Central memory CD8-positive, alpha-beta T cell (primary cell): ENCODE data around the gene ST8SIA5.

ENCODE experiments used
- ATAC-seq: fragments of 150-1000 bp; cut with Tn5 transposase; replicated peaks from 2 replicates; pipeline ENCODE4 v1.10.0; 2022; ENCODE audit warnings: mild to moderate bottlenecking, moderate FRiP score, moderate number of reproducible peaks; ENCODE audit not compliant: poor library complexity, severe bottlenecking; ENCODE audit errors: extremely low read depth
- DNase-seq, 2 donors: peaks; one replicate each; pipeline ENCODE4 v3.0.0; 2021; ENCODE audit warnings: low spot score in 2 of 2
- H3K27ac Mint-ChIP-seq: one replicate; pipeline ENCODE4 v1.8.0; 2022; ENCODE audit warnings: low read depth, mild to moderate bottlenecking, moderate library complexity, mixed read lengths
- H3K27me3 Mint-ChIP-seq: one replicate; pipeline ENCODE4 v1.8.0; 2022; ENCODE audit warnings: mixed read lengths
- H3K36me3 Mint-ChIP-seq: one replicate; pipeline ENCODE4 v1.8.0; 2022; ENCODE audit warnings: mild to moderate bottlenecking, moderate library complexity, mixed read lengths; ENCODE audit not compliant: insufficient read depth
- H3K4me1 Mint-ChIP-seq: one replicate; pipeline ENCODE4 v1.8.0; 2022; ENCODE audit warnings: mixed read lengths
- H3K4me3 Mint-ChIP-seq: one replicate; pipeline ENCODE4 v1.8.0; 2022; ENCODE audit warnings: mild to moderate bottlenecking, moderate library complexity, mixed read lengths
- H3K9me3 Mint-ChIP-seq: one replicate; pipeline ENCODE4 v1.8.0; 2022; ENCODE audit warnings: mixed read lengths

The ST8SIA5 gene

DNA sequence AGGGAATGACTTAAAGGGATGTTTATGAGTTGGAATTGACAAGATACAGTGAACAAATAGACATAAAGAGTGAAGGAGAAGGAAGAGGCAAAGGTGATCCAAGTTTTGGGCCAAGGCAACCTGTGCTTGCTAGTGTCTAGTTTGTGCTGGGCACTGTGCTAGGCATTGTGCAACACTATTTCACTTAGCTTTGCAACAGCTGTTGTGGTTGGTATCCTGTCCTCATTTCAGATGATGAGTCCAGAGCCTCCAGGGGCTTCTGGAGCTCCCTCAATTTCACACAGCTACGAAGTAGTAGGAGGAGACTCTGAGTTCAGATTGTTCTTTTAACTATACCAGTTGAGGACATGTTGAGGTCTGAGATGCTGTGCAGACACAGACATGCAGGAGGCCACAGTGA is 81.7 kb downstream of the ST8SIA5 start:
- Mint-ChIP-seq H3K36me3 (no peaks in the 10 kb centered on the region), H3K27me3 (peaks cover 25% of the 10 kb centered on the region), H3K9me3 (no peaks in the 10 kb centered on the region), H3K4me3 (no peak overlapping the region), H3K4me1 (no peaks in the 10 kb centered on the region), H3K27ac (no peak overlapping the region)
- no peak for DNase-seq
- ATAC-seq = no peak

GRCh38 chr18:46672062-46672970 is 84.5 kb downstream of the ST8SIA5 start:
- H3K4me3 Mint-ChIP-seq = no peak overlapping the region
- H3K27ac Mint-ChIP-seq = no peak overlapping the region
- no peaks in the 10 kb centered on the region for H3K9me3 Mint-ChIP-seq
- H3K27me3 Mint-ChIP-seq = peaks cover 25% of the 10 kb centered on the region
- DNase-seq (no peak), ATAC-seq (no peak)
- no peaks in the 10 kb centered on the region for H3K36me3 Mint-ChIP-seq
- H3K4me1 Mint-ChIP-seq = no peaks in the 10 kb centered on the region

DNA sequence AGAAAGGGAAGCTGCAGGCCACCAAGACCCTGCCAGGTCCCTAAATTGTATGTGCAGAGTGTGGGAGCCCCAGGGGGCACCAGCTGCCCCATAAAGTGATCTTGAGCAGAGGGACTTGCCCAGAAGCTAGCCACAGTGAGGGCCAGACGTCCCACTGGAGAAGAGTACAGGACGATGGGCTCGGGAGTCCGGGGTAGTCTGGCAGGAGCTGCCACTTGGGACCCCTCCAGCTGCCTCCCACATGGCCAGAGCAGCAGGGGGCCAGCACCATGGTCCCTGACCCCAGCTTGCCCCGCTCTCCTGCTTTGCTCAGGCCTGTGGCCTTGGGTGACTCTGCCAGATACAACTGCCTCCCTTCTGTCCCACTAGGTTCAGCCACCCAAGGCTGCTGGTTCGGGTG is 88.2 kb downstream of the ST8SIA5 start:
- ATAC-seq (no peak), DNase-seq (no peak)
- no peak overlapping the region for H3K27ac Mint-ChIP-seq
- H3K9me3 Mint-ChIP-seq = no peaks in the 10 kb centered on the region
- H3K4me1 Mint-ChIP-seq = no peaks in the 10 kb centered on the region
- peaks cover 14% of the 10 kb centered on the region for H3K27me3 Mint-ChIP-seq
- H3K36me3 Mint-ChIP-seq = no peaks in the 10 kb centered on the region
- H3K4me3 Mint-ChIP-seq = no peak overlapping the region

GRCh38 chr18:46668135-46668534 is 88.7 kb downstream of the ST8SIA5 start:
- H3K4me1 Mint-ChIP-seq = no peaks in the 10 kb centered on the region
- H3K9me3 Mint-ChIP-seq = no peaks in the 10 kb centered on the region
- ATAC-seq = no peak
- H3K4me3 Mint-ChIP-seq = no peak overlapping the region
- no peaks in the 10 kb centered on the region for H3K36me3 Mint-ChIP-seq
- peaks cover 12% of the 10 kb centered on the region for H3K27me3 Mint-ChIP-seq
- no peak overlapping the region for H3K27ac Mint-ChIP-seq
- DNase-seq = no peak

DNA sequence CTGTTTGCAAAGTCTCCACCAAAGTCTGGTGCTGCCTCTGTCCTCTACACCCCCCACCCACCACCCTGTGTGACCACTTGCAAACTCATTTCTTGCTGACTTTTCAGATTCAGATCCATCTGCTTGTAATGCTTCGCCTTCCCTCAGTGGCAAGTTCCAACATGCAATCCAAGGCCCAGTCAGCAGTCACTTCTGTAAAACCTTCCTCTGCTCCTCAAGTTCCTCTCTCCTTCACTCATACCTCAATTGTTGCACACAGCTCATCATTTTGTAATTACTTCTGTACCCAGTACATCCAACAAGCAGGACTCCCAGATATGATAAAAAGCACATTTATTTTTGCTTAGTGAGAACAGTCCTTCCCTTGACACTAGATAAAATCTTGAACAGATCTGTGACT is 93.3 kb downstream of the ST8SIA5 start:
- H3K9me3 Mint-ChIP-seq = no peaks in the 10 kb centered on the region
- H3K4me3 Mint-ChIP-seq = no peak overlapping the region
- no peaks in the 10 kb centered on the region for H3K4me1 Mint-ChIP-seq
- ATAC-seq (no peak), DNase-seq (no peak)
- H3K27ac Mint-ChIP-seq = no peak overlapping the region
- no peaks in the 10 kb centered on the region for H3K36me3 Mint-ChIP-seq
- H3K27me3 Mint-ChIP-seq = peaks cover 12% of the 10 kb centered on the region

DNA sequence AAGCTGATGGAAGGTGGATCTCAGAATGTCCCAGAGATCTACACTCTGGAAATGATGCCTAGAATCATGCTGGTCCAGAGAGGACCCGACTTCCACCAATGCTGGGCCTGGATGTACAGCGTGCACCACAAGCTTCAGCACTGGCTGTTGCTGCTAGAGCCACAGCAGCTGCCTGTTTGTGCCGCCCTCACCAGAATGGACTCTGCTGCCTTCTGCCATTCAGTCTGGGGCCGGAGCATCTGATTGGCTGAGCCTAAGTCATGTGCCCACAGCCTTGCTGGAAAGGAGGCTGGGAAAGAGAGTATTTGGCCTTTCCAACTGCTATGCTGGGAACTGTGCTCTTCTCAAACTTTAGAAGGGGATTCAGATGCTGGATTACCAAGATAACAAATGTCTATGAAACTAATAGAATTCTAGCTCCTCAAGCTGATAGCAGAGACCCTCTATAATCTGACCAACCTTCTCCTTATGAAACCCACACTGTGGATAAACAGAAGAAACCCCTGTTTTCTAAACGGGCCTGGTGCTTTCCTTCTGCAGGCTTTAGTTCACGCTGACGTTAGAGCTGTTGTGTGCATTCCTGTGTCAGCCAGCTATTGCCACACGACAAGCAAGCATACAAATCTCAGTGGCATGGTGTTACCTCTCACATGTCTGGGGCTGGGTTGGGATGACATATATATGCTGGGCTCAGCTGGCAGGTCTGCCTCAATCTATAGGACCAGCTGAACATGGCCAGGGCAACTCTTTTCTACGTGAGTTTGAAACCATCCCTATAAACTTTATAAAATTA is 95.7 kb downstream of the ST8SIA5 start:
- H3K27ac Mint-ChIP-seq = no peak overlapping the region
- DNase-seq = no peak
- no peak for ATAC-seq
- peaks cover 10% of the 10 kb centered on the region for H3K27me3 Mint-ChIP-seq
- H3K36me3 Mint-ChIP-seq = peaks cover 1% of the 10 kb centered on the region
- no peak overlapping the region for H3K4me3 Mint-ChIP-seq
- no peaks in the 10 kb centered on the region for H3K9me3 Mint-ChIP-seq
- H3K4me1 Mint-ChIP-seq = peaks cover 5% of the 10 kb centered on the region

- H3K27ac Mint-ChIP-seq = no peak overlapping the region
- peaks cover 1% of the 10 kb centered on the region for H3K36me3 Mint-ChIP-seq
- no peaks in the 10 kb centered on the region for H3K27me3 Mint-ChIP-seq
- no peaks in the 10 kb centered on the region for H3K9me3 Mint-ChIP-seq
- ATAC-seq (no peak), DNase-seq (no peak)
- H3K4me1 Mint-ChIP-seq = peaks cover 5% of the 10 kb centered on the region
- no peak overlapping the region for H3K4me3 Mint-ChIP-seq
Measured at GRCh38 chr18:46659484-46659883, 97.4 kb downstream of the ST8SIA5 start.

DNA sequence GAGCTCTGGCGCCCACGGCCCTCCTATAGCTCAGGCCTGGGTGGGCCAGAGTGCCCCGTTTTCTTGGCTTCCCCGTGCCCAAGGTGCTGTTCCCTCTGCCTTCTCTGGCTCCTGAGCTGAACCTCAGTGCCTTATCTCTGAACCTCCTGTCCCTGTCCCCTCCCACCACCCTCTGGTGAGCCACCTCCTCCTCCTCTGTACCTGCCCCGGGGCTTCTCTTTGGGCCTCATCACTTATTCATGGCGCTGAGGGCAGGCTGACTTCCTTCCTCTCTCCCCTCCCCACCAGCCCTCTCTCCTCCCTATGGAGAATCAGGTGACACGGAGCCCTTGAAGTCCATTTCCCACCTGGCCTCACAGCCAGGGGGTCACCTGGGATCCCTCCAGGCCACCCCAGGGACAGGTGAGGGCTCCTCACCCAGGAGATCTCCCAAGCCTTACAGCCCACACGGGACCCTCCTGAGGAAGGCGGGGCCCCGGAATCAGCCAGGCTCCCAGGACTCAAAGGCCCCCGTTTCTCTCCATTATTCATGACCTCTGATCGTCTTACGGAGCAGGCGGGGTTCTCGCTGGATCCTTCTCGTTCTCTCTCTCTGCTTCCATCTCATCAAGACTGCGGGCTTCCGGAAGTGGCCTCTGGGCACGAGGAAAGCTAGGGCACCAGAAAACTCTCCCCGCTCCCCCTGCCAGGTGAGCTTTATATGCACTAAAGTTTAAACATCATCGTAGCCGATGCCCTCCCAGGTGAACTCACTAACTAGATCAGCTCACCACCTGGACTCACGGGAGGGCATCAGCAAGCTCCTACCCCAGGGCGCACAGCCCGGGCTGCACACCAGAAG is 99.5 kb downstream of the ST8SIA5 start, which contains the start of gene LOXHD1:
LOXHD1 (minus strand) TSS at position 106 of the 841 bp plus-strand sequence. CDS start 187 bp downstream, outside the sequence.
- ATAC-seq (no peak), DNase-seq (no peak)
- Mint-ChIP-seq H3K9me3 (no peaks in the 10 kb centered on the region), H3K4me1 (peaks cover 5% of the 10 kb centered on the region), H3K36me3 (peaks cover 1% of the 10 kb centered on the region), H3K27ac (peak within 1 kb of the TSS; percentile 53), H3K4me3 (no peak within 1 kb of the TSS), H3K27me3 (no peaks in the 10 kb centered on the region)

DNA sequence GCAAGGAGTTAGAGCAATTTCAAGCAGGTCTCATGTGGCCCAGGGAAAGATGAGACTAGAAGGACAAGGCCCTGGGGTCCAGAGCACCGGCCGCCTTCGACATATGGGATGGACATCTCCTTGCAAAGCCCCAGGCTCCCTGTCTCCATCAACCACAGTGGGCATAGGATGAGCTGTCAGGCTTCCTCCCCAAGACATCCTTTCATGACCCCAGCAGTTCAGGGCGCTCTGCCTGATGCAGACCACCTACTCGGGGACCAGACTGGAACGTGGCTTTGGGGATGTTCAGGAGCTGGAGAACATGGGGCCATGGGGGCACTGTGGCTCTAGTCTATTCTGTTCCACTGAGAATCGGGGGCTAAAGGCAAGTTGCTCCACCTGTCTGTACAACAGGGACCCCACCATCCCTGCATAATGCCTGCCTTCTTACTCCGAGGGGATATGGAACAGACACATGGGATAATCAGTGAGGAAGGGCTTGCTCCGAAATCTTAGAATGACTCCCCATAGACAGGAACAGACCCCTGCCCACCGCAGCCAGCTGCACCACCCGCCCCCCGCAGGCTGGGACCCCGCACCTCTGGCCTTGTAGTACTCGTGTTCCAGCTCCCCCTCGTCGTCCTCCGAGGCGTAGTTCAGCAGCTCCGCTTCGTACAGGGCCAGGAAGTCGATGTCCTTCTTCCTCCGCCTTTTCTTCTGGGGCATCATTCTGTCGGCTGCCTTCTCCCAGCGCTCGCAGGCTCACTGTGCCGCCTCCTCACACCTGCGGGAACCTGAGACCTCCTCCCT is 100.3 kb downstream of the ST8SIA5 start:
- H3K36me3 Mint-ChIP-seq = peaks cover 1% of the 10 kb centered on the region
- peaks cover 1% of the 10 kb centered on the region for H3K27me3 Mint-ChIP-seq
- no peak for DNase-seq
- no peak overlapping the region for H3K27ac Mint-ChIP-seq
- ATAC-seq = no peak
- no peaks in the 10 kb centered on the region for H3K9me3 Mint-ChIP-seq
- no peak overlapping the region for H3K4me3 Mint-ChIP-seq
- peaks cover 5% of the 10 kb centered on the region for H3K4me1 Mint-ChIP-seq

GRCh38 chr18:46652372-46652771 is 104.5 kb downstream of the ST8SIA5 start:
- peaks cover under 1% of the 10 kb centered on the region for H3K4me1 Mint-ChIP-seq
- DNase-seq (no peak), ATAC-seq (no peak)
- peaks cover 1% of the 10 kb centered on the region for H3K36me3 Mint-ChIP-seq
- no peak overlapping the region for H3K27ac Mint-ChIP-seq
- H3K4me3 Mint-ChIP-seq = no peak overlapping the region
- peaks cover 17% of the 10 kb centered on the region for H3K27me3 Mint-ChIP-seq
- no peaks in the 10 kb centered on the region for H3K9me3 Mint-ChIP-seq

DNA sequence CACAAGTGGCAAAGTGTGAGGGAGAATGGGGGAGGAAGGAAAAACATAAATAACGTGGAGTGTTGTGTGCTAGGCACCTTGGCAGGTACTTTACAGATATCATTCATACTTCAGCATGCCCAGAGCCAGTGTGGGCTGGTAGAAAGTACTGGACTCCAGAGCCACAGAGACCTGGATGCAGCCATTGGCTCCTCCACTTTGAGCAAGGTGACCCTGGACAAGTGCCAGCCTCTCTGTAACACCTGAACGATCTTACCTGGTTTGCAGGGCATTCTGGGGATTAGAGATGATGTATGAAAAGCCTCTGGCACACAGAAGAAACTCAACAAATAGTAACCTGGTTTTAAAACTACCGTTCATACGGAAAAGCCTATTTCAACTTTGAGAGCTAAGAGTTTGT is 106.2 kb downstream of the ST8SIA5 start:
- Mint-ChIP-seq H3K9me3 (no peaks in the 10 kb centered on the region), H3K36me3 (no peaks in the 10 kb centered on the region), H3K27ac (no peak overlapping the region), H3K27me3 (peaks cover 29% of the 10 kb centered on the region), H3K4me3 (no peak overlapping the region), H3K4me1 (no peaks in the 10 kb centered on the region)
- DNase-seq (no peak), ATAC-seq (no peak)
